NCI-H2227 treated with DMSO at 0.1 percent for 48 hours (cell line): ENCODE results near the gene DSN1.
"Not testable (repeated sequence)": the region's sequence is repeated elsewhere in the genome, so short reads cannot be mapped to it uniquely, and the experiment has no call there.

Experiments used
- DNase-seq: peaks from one replicate; lab custom pipeline; 2025; lab: John Stamatoyannopoulos, UW

DSN1 gene, protein sequence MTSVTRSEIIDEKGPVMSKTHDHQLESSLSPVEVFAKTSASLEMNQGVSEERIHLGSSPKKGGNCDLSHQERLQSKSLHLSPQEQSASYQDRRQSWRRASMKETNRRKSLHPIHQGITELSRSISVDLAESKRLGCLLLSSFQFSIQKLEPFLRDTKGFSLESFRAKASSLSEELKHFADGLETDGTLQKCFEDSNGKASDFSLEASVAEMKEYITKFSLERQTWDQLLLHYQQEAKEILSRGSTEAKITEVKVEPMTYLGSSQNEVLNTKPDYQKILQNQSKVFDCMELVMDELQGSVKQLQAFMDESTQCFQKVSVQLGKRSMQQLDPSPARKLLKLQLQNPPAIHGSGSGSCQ

DNA sequence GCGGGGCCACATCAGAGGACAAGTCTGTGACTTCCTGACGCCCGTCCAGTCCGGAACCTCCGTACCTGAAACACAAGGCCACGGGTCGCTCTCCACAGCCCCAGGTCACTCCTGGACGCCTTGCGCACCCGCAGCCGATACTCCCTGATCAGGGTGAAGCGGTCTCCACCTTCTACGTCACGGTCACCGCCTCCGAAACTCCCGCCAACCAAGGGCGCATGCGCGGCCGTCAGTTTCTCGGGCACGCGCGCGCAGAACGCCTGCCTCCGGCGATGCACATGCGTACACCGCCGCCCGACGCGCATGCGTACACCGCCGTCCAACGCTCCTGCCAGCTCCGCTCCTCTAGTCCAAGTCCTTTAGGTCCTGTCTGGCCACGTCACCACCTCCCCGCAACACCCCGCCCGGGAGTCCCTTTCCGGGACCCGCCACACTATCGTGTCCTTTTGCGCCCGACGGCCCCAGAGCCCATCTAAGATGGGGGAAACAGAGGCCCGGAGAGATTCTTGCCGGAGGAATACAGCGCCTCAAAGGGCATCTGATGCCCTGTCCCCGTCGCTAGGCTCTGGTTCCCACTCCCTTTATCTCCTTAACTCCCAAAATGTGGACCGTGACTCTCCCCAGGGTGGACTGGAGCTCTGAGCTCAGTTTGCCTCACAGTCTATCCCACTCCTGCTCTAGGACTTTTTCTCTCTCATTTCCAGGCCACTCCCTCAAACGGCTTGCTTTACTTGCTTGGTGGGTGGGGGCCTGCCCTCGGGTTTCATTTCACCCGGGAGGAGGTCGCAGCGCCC, at the start of gene DSN1:
TSS of gene DSN1 (minus strand) at position 167 of the 794 bp plus-strand sequence. CDS start 2,305 bp downstream, outside the sequence.
- DNase-seq = peak; percentile 98

DNA sequence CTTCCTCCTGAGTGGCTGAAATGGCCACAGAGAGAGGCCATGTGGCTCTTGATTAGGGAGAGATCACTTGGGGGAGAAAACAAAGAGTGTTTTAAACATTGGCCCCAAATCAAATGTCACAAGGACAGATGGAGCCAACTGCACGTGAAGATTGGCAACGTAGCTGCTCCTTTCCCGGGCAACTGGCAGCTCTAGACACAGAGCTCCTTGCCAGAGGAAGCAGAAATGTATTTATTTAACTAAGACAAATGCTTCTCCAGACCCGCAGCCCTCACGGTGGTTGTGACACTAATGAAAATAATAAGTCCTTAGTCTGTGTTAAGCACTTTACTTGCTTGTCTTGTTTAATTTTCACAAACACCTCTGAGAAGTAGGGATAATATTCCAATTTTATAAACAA, 49.6 kb upstream of the DSN1 start:
- no peak for DNase-seq

DNA sequence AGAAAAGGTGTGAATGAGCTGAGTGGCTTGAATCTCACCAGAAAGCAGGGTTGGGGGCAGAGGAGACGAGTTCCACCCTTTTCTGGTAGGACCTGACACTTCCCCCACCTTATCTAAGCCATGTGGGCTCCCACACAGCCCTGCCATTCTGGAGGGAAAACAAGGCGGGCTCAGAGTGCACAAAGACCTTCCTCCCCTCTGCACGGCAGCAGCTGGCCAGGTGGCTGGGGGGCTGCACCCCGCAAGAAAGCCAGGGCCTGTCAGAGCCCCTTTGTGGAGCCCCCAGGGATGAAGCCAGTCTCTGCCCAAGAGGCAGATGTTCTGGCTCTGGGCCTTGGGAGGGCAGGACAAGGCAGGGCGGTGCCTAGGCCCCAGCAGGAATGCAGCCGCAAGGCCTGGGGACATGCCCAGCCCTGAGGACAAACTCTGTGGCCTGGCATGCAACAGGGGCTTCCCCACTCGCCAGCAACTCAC, 48.4 kb upstream of the DSN1 start:
- DNase-seq = no peak

DNA sequence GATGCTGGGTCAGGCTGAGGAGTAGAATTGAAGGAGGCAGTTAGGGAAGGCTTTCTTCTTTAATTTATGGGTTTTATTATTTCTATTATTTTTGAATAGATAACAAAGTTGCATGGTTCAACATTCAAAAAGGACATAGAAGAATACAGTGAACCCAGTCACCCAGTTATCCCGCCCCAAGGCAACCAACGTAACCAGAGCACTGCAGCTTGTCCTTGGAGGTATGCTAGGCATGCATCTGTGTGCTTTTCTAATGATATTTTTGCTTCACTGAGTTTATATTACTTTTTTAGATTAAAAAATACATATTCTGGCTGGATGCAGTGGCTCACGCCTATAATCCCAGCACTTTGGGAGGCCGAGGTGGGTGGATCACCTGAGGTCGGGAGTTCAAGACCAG, 47.4 kb upstream of the DSN1 start:
- no peak for DNase-seq

DNA sequence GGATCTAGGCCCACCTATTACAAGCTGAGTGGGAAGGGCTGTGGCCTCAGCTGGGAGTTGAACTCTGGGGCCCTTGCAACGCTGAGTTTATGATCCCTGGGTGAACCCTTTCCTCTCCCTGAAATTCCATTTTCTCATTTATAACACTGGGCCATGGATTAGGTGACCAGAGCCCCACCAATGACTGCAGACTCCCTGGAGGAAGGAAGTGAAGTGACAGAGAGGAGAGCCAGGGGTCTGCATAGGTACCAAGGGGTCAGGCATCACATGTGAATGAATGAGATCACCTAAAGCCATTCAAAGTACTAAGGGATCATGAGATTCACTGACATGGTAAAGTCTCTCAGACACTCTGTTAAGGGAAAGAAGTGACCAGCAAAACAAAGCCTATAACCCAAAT, 46.5 kb upstream of the DSN1 start:
- no peak for DNase-seq

DNA sequence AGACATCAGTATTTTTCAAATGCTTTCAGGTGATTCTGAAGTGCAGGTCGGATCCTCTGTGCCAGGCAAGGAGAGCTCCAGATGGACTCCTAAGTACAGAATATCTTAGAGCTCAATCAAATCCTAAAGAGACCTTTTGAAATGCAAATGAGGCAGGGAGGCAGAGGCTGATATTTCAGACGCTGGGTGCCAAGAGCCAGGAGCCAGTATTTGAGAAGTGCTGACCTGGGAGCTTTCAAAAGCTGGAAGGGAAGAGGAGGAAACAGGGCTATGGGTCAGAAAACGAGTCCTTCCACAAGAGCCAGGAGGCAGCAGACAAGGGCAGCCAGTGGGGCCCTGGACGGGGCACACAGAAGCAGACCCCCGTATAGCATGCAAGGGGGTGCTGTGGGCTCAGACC, 46.1 kb upstream of the DSN1 start:
- DNase-seq = no peak

DNA sequence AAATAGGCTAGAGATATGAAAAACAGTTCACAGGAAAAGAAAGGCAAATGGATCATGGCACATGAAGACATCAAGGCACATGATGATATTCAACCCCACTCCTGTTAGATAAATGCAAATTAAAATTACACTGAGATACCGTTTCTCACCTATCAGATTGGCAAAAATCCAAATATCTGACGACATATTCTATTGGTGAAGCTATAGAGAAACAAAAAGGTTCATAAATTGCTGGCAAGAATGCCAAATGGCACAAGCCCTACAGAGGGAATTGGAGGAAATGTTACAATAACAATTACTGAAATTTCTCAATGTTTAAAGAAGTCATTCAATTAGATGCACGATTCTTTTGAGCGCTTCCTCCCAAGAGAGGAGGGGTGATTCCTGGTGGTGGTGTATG, 45.3 kb upstream of the DSN1 start:
- no peak for DNase-seq

DNA sequence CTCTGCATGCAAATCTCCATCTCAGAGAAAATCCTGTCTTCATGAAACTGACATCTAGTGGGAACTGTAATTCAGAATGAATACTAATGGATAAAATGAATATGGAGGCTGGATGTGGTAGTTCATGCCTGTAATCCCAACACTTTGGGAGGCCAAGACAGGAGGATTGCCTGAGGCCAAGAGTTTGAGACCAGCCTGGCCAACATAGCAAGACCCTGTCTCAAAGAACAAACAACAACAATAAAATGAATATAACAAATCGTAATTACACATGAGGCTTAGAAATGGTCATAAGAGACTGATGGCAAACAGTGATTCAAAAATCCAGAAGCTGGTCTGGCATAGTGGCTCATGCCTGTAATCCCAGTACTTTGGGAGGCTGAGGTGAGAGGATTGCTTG, 44.6 kb upstream of the DSN1 start:
- no peak for DNase-seq

DNA sequence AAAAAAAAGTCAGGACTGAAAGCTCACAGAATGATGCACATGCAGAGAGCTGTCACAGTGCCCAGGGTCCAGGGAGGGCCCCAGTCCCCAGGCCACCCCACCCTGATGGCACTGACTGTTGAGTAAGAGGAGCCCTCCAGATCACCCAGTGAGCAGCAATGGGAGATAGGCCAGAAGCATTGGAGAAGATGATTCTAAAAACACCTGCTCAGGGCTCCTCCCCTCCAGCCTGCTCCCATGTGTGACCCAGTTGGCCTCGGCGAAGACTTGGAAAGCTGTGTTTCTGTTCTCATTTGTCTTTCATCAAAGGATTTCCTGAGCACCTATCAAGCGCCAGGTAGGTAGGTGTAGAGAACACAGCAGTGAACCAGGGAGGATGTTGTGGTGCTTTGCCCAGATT, 43.9 kb upstream of the DSN1 start:
- no peak for DNase-seq

DNA sequence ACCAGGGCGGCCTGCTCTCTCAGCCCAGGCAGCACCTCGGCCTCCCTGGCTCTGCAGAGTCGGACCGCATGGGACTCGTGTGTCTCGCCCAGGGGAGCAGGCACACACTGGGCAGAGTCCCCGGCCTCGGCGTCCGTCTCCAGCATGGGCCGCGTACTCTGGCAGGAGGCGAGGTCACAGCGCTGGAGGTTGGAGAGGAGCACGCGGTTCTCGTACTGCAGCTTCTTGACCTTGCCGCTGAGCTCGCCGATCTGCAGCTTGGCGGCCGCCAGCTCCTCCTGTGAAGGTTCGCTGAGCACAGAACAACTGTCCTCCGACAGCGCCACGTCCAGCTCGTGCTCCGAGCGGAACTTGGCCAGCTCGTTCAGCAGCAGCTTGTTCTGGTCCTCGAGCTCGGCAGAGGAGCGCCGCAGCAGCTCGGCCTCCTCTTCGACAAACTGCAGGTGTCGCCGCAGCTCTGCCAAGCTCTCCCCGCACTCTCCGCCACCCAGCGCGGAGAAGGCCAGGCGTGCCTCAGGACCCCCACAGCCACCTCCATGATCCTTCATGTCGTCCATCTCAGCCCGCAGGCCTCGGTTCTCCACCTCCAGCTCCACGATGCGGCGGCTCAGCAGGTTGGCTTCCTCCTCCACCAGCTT, 42.0 kb upstream of the DSN1 start:
- DNase-seq = no peak

DNA sequence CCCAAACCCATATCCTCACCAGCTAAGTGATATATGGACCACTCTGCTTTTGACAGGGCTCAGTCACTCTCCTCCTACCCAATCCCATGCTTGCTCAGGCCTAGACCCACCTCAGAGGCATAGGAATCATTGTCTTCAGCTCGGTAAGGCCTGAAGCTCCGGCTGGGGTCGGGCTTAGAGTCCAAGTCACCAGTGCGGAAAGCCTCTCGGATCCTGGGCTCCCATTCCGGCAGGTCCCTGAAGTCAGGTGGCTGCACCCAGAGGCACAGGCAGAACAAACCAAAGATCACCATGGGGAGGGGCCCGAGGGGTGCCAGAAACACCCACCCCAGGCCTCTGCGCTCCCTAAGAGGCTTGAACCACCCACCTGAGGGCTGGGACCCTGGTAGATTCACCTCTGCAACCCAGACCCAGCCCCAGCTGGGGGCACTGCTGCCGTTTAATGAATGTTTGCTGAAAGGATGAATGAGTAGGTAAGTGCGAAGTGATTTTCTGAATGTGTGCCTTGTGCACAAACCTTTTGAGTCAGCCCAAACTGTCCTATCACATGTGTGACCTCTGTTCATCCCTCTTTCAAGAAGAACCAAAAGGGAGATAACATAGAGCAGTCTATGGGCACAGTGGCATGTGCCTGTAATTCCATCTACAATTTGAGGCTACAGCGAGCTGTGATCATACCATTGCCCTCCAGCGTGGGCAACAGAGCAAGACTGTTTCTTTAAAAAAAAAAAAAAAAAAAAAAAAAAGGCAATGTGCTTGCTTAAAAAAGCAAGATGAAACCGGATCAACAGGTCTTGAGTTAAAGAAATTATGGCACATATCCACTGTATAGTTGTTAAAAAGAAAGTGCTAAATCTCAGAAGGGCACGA, 39.3 kb upstream of the DSN1 start:
- DNase-seq = no peak

DNA sequence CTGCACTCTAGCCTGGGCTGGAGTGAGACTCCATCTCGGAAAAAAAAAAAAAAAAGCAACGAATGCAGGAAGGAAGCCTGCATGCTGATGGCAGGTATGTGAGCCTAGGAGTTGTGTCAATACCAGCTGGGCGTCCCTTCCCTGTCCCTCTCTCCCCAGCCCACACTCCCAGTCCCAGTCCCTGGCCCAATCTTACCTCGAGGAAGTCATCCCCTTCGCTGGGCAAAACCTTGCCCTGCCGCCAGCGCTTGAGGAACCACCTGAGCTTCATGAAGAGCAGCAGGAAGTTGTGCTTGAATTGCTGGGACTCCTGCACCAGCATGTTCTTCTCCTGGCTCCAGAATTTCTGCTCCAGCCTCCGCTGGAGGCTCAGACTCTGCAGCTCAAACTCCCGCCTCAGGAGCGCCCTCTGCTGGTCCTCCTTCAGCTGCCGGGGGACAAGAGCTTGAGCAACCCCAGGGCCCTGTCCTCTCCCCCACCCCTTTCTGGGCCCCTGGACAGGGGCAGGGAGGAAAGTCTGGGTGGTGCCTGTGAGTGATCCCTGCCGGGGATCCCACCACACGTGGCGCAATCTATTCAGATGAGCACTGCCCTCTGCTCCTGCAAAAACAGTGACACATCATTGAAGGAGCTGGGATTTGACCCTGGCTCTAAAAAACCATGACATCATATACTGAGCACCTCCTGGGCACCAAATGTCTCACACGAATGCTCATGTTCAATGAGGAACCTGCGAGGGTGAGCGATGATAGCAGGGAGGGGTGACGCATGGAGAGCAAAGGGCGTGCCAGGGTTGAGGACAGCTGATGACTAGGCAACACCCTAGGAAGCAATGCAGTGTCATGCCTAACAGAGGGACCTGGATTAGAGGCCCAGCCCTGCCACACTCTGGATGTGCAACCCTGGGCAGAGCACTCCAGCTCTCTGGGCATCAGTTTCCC, 35.0 kb upstream of the DSN1 start:
- DNase-seq = no peak

DNA sequence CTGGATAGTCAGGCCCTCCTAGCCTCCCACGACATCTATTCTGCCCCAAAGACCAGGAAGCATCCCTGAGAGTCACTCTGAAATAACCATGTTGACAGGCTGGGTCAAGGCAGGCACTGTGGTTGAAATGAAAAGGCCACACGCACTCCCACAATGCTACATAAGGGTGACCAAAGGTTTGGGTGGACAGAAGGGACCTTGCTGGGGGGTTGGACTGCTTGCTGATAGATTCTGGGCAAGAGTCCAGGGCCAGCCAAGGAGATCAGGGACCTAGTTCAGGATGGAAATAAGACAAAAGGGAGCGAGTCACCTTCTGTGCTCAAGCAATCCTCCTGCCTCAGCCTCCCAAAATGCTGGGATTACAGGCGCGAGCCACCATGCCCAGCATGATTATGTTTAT, 32.5 kb upstream of the DSN1 start:
- DNase-seq = no peak

DNA sequence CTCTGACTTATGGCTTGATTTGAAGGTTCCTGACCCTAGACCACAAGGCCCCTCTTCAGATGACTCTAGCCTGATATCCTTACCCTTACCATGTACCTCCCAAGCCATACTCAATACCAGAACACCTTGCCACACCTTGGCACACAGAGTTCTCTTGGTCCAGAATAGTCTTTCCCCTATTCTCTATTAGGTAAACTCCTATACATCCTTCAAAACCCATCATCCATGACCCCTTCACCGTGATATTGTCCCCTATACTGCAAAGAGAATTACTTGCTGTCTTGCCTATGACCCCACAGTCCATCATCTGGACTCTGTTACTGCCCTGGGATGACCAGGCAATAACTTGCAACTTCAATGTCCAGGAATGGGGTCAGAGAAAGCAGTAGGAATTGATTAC, 31.8 kb upstream of the DSN1 start:
- DNase-seq = no peak

DNA sequence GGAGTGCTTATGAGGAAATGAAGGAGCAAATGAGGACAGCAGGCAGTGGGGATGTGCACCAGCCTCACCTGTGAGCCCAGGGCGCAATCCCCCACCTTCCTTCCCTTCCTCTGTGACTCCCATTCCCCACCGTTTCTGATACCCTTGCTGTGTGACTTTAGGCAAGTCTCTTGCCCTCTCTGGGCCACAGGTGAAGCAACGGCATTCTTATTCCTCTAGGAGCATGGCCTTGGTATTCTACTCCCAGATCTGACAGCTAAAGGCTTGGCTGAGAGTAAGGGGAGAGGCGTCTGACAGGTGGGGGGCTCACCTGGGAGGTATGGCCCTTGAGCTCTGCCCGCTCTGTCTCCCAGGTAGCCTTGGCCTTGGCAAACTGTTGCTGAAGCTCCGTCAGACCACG, 30.9 kb upstream of the DSN1 start:
- no peak for DNase-seq

DNA sequence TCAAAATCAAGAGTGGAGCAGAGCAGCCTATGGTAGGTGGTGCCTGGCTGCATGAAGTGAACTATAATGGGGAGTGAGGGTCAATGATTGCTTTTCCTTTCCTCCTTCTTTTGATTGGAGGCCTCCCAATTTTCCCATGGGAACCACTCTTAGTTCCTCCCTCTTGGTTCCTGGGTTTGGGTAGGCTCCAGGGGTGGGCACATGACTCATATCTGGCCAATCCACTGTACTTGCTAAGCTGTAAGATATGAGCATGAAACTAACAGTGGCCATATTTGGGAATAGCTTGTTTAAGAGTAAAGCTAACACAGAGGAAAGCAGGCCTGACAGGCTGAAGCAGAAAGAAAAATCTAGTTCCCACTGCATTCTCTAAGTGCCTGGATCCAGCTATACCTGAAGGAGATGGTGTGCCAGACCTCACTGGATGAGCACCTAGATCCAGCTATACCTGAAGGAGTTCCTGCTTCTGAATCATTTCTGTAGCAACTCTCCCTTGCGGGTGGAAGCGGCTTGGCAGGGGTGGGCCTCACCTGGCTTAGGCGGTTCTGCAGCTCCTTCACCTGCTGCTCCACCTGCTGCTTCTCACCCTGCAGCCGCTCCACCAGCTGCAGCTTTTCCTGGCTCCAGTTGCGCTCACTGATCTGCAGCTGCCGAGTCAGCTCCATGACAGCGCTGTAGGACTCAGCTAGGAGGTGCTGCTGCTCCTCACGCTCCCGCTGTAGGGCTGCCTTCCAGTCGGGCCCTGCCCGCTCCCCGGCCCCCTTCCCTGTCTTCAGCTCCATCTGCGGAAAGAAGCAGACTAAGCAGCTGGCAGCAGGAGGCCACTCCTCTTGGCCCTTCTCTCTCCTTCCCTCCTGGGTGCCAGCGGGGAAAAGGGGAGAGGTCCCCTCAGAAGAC, 29.0 kb upstream of the DSN1 start:
- DNase-seq = no peak

DNA sequence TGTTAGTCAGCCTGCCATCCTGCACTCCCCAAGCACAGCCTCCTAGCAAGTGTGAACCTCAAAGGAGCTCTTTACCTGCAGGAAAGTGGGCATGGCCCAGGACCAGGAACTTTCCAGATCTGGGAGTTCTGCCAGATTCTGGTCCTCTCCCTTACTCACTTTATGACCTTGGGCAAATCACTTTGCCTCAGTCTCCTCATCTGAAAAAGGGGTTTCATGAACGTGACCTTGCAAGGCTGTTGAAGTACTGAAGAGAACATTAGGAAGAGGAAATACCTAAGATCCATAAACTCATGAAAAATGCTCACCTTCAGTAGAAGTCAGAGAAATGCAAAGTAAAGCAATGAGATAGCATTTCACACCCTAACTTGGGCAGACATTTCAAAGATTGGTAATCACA, 26.8 kb upstream of the DSN1 start:
- DNase-seq = no peak

DNA sequence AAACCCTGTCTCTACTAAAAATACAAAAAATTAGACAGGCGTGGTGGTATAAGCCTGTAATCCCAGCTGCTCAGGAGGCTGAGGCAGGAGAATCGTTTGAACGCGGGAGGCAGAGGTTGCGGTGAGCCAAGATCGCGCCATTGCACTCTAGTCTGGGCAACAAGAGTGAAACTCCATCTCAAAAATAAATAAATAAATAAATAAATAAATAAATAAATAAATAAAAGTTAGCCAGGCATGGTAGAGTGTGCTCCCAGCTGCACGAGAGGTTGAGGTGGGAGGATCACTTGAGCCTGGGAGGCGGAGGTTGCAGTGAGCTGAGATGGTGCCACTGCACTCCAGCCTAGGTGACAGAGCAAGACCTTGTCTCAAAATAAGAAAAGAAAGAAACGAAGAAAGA, 25.8 kb upstream of the DSN1 start:
- DNase-seq = not testable (repeated sequence)

DNA sequence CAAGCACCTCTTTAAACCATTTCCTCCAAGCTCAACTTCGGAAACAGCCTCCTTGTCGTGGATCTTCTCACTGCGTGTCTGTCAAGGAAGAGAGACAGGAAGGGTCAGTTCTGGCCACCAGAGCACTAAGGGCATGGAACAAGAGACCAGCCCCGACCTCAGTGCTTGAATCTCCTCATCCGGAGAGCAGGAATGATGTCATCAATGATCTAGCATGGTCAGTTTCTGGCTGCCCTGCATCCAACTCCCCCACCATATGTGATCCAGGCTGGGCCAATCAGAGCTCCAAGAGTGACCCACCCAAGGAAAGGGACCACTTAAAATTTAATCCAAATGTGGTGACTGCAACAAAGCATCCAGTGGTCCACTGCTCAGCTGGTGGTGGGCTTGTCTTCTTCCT, 23.3 kb upstream of the DSN1 start:
- DNase-seq = no peak

DNA sequence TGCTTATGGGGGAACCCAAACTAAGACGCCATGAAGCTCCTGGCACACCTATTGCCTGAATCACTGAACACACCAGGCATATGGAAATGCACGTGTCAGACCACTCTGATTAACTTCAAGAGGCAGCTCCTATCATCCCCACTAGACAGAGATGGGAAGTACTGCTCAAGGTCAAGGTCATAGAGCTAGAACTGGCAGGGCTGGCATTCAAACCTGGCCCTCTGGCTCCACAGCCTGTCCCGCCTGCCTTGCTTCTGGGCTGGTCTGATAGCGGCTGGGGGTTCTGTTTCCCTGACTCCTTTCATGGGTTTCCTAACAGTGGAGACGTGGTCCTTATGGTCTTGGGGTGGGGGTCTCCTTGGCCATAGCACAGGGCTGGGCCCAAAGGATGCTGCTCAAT, 22.6 kb upstream of the DSN1 start:
- DNase-seq = no peak
